Upper lobe of right lung (tissue), 1 donor: ENCODE measurements around the gene SPOCK1. TPM values are rescaled to one million over a fixed set of nuclear protein-coding genes. Genes with fewer than 3 reads are reported as not detected.

Experiments used
- ATAC-seq: fragments of 200-7000 bp; cut with Tn5 transposase; one replicate; pipeline ENCODE4 v1.9.1; 2020; ENCODE audit warnings: mild to moderate bottlenecking, moderate library complexity
- DNase-seq: peaks from one replicate; pipeline ENCODE4 v3.0.0-alpha.2; 2020
- H3K27ac ChIP-seq: fragments of 200-600 bp; one replicate; pipeline ENCODE4 v1.8.0; 2022
- H3K27me3 ChIP-seq: fragments of 200-600 bp; one replicate; pipeline ENCODE4 v1.8.0; 2022; ENCODE audit warnings: mild to moderate bottlenecking
- H3K36me3 ChIP-seq: fragments of 200-600 bp; one replicate; pipeline ENCODE4 v1.8.0; 2022
- H3K4me1 ChIP-seq: fragments of 200-600 bp; one replicate; pipeline ENCODE4 v1.8.0; 2022
- H3K4me3 ChIP-seq: fragments of 200-600 bp; one replicate; pipeline ENCODE4 v1.8.0; 2022; ENCODE audit warnings: mild to moderate bottlenecking
- H3K9me3 ChIP-seq: fragments of 200-600 bp; one replicate; pipeline ENCODE4 v1.8.0; 2022
- intact Hi-C: fragments of 100-400 bp; cut with DNase I; formaldehyde crosslinking; loops from one replicate; pipeline ENCODE4 v1.11.0; 2022
- total RNA-seq: library from RNA; stranded (reverse); fragmentation: NEBNext Ultra II Directional; extraction: Animal tissue kit (Norgen Biotek cat#: 25700); gene quantifications from one replicate; pipeline ENCODE4 v1.2.1, GENCODE V29; 2021
- TF ChIP-seq, protein P1 (sequence below): fragments of 200-600 bp; IDR thresholded peaks from one replicate; pipeline ENCODE4 v1.8.0; 2022; ENCODE audit warnings: antibody characterized with exemption
- donor health status: DM: no; HTN: yes; CAD: no; lungs with severe emphysema.

Gene SPOCK1
- total RNA-seq, 1 donor from 2014 or later, result 4.0 TPM

GRCh38 chr5:137014731-137015130 is 484.4 kb downstream of the SPOCK1 start:
- H3K27me3 ChIP-seq, result no peaks in the 10 kb centered on the region
- H3K36me3 ChIP-seq, result no peaks in the 10 kb centered on the region
- no peaks in the 10 kb centered on the region for H3K9me3 ChIP-seq
- DNase-seq, result no peak
- intact Hi-C loops, result no loop called here
- no peak overlapping the region for H3K27ac ChIP-seq
- TF ChIP-seq, protein P1, sequence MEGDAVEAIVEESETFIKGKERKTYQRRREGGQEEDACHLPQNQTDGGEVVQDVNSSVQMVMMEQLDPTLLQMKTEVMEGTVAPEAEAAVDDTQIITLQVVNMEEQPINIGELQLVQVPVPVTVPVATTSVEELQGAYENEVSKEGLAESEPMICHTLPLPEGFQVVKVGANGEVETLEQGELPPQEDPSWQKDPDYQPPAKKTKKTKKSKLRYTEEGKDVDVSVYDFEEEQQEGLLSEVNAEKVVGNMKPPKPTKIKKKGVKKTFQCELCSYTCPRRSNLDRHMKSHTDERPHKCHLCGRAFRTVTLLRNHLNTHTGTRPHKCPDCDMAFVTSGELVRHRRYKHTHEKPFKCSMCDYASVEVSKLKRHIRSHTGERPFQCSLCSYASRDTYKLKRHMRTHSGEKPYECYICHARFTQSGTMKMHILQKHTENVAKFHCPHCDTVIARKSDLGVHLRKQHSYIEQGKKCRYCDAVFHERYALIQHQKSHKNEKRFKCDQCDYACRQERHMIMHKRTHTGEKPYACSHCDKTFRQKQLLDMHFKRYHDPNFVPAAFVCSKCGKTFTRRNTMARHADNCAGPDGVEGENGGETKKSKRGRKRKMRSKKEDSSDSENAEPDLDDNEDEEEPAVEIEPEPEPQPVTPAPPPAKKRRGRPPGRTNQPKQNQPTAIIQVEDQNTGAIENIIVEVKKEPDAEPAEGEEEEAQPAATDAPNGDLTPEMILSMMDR, result no peak
- no peak overlapping the region for H3K4me3 ChIP-seq
- no peak for ATAC-seq
- H3K4me1 ChIP-seq, result no peaks in the 10 kb centered on the region

- TF ChIP-seq, protein P1, result no peak
- ATAC-seq, result no peak
- H3K36me3 ChIP-seq, result no peaks in the 10 kb centered on the region
- no peaks in the 10 kb centered on the region for H3K9me3 ChIP-seq
- H3K27me3 ChIP-seq, result no peaks in the 10 kb centered on the region
- no peak overlapping the region for H3K4me3 ChIP-seq
- no peaks in the 10 kb centered on the region for H3K4me1 ChIP-seq
- DNase-seq, result no peak
- H3K27ac ChIP-seq, result no peak overlapping the region
- intact Hi-C loops, result no loop called here
These were observed 488.9 kb downstream of the SPOCK1 start for GRCh38 chr5:137010226-137010625.

DNA sequence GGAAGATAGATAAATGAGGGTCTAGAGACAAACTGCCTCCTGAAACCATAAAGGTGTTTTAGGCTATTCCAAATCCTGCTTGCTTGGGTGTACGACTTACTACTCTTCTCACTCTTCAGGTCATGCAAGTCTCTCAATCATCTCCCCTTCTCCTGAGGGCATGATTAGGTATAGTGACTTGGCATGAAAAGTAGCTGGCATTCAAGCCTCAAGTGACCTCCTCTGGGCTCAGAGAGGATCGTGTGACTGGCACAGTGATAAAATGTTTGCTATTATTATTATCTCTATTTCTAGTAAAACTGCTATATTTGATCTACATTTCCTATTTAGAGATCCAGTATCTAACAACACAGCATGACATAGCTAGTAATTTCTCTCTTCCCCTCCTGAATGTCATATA is 494.8 kb downstream of the SPOCK1 start:
- Histone ChIP-seq H3K36me3 (no peaks in the 10 kb centered on the region), H3K4me1 (no peaks in the 10 kb centered on the region), H3K27ac (no peak overlapping the region), H3K27me3 (no peaks in the 10 kb centered on the region), H3K9me3 (no peaks in the 10 kb centered on the region), H3K4me3 (no peak overlapping the region)
- intact Hi-C loops, result no loop called here
- no peak for DNase-seq
- ATAC-seq, result no peak
- TF ChIP-seq, protein P1, result no peak

- TF ChIP-seq, protein P1, result no peak
- no peak for ATAC-seq
- Histone ChIP-seq H3K36me3 (no peaks in the 10 kb centered on the region), H3K27me3 (no peaks in the 10 kb centered on the region), H3K27ac (no peak overlapping the region), H3K4me3 (no peak overlapping the region), H3K4me1 (no peaks in the 10 kb centered on the region), H3K9me3 (no peaks in the 10 kb centered on the region)
- DNase-seq, result no peak
- intact Hi-C loops, result no loop called here
These were observed 498.0 kb downstream of the SPOCK1 start for GRCh38 chr5:137001026-137001569.

DNA sequence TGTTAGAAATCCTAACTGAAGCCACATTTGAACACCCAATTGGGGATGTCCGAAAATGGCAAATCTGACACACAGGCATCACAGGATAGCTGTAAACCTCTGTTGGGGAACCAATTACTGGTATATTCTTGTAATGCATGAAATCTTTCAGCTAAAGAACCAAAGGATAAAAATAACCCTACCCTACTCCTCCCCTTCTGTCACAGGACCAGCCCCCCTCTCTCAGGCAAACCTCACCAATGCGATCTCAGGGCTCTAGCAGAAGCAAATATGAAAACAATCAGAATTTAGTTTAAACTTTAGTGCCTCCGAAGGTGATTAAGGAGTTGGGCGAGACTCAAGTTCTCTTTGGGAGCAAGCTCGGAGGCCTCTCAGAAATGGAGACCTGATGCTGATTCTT is 499.3 kb downstream of the SPOCK1 start:
- Histone ChIP-seq H3K9me3 (no peaks in the 10 kb centered on the region), H3K27ac (no peak overlapping the region), H3K27me3 (no peaks in the 10 kb centered on the region), H3K4me3 (no peak overlapping the region), H3K36me3 (no peaks in the 10 kb centered on the region), H3K4me1 (no peaks in the 10 kb centered on the region)
- intact Hi-C loops, result no loop called here
- TF ChIP-seq, protein P1, result no peak
- DNase-seq, result no peak
- no peak for ATAC-seq

DNA sequence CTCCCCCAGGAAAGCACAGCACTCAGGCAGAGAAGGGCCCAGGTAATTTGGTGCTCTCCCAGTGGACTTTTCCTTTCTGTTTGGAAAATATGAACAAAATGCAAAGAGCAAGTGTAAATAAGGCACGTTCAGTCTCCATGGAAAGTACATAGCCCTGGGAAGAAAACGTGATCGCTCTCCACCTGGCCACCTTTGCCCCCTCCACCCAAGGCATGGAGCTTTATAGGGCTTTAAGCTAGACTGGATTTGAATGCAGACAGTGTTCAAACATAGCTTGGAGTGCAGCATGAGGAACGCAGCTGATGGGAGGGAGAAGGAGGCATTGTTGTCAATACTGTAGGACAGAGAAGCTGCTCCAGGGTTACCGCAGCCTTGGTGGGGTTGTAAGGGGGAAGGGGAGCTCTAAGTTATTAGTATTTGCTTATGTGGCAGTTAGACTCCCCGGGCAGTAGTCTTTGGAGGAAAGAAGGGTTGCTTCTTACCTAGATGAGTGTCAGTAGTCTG is 500.2 kb downstream of the SPOCK1 start:
- Histone ChIP-seq H3K4me3 (no peak overlapping the region), H3K9me3 (no peaks in the 10 kb centered on the region), H3K27me3 (no peaks in the 10 kb centered on the region), H3K36me3 (no peaks in the 10 kb centered on the region), H3K27ac (no peak overlapping the region), H3K4me1 (no peaks in the 10 kb centered on the region)
- intact Hi-C loops, result no loop called here
- TF ChIP-seq, protein P1, result no peak
- ATAC-seq (no peak), DNase-seq (no peak)
